NCI-H82 treated with DMSO at 0.1 percent for 48 hours (cell line): Measurements from ENCODE around the gene PRKAR1A.

Experiments used
- DNase-seq: peaks from one replicate; lab custom pipeline; 2025; ENCODE audit not compliant: unreplicated experiment; lab: John Stamatoyannopoulos, UW

Gene PRKAR1A

DNA sequence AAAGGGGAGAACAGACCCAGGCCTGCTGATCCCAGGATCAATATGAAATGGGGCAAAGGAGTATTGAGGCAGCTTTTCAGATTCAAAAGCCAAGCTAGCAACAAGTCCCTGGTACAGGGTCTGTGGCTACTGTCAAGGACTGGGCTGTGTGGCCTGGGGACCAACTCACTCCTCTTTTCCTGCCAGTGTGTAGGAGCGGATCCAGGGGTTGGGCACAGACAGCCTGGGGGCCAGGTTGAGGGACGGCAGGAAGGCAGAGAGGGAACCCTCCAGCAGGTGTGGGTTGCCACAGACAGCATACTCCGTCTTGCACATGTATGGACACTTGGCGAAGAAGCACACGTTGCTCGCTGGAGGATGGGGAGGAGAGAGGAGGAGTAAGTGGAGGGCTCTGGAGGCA is 29.6 kb downstream of the PRKAR1A start:
- no peak for DNase-seq

DNA sequence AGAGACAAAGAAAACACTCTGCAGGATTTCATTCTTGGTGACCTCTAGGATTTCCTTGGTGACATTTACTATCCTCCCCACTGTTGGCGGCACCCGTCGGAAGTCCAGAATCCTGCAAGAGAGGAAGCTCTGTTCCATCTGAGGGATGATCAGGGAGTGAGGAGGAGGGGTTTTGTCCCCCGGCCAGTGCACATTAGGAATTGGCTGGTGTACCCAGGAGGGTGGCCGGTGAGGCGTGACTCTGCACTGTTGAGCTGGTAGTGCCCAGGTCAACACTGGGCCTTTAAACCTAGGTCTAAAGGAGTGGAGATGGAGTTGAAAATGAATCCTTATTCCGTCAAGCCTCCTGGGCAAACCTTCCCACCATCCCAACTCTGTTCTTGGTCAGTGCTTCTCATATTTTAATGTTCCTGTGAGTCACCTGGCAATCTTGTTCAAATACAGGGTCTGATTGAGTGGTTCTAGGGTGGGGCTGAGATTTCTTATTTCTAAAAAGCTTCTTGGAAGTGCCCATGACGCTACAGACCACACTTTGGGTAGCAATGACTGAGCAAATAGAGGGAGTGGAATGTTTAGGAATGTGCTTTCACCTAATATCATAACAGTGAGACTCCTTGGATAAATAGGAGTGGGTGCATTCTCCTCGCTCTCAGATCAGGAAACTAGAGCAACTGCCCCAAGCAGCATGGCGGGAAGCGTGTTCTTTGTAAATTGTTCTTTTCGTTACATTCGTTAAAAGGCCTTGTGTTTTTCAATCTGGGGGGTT is 30.7 kb downstream of the PRKAR1A start:
- no peak for DNase-seq

DNA sequence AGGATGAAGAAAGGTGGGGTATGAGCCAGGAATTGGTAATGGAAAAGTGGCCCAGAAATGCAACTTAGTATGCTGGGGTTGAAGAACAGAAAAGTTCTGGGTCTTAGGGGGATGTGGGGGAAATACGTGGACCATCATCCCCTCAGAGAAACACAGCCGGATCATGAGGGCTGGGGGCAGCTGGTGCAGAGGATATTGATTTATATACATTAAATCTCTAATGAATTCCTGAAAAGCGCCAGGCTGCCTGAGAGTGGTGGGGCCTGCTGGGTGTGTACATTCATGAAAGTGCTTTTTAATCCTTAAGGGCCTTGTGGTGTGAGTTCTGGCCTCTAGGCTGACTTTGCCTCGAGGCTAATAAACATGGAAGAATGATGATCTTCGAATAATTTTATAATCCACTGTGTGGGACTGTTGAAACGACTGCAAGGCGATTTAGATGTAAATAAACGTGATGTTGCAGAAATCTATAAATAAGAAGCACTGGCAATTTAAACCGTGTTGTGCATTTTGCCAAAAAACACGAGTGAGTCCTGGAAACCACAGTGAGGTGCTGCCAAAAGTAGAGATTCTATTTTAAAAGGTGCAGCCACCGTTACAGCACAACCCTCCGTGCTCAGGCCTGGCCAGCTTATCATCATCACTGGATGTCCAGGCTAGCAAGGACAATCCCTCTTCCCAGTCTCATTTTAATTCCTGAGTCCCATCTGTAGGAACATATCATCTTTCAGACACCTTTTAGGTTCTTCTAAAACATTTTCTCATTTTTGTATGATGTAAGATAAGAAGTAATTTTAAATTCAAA is 32.1 kb downstream of the PRKAR1A start:
- no peak for DNase-seq

DNA sequence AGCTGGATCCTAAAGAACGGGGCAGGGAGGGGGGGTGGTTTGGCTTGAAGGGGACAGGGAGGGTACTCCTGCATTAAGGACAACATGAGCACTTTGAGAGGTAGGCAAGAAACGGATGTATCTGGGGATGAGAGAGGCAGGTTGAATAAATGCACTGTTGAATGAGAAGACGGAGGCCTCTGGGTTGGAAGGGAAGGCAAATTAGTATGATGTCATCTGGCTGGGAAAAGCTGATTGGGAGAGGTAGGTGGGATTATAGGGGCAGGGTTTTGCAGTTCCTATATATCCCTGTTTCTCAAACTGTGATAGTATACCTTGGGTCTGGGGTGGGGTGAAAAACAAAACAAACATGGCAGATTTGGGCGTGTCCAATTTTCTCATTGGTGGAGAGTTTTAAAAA is 44.3 kb downstream of the PRKAR1A start:
- no peak for DNase-seq

DNA sequence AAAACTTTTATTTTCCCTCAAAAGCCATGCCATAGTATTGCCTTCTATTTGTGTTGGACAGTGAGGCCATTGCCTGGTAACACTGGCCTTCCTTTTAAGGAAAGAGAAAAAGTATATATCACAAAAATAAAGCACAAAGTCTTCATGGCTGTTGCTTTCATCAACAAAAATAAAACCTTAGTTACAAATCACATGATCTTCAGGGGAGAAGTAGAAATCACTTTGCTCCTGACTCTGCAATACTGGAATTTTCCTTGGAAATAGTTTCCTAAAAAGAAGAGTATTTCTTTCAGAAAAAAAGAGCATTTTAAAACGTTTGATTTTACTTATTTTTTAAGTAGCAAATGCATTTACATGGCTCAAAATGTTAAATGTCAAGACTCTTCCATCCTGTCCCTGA is 47.1 kb downstream of the PRKAR1A start:
- DNase-seq = no peak

DNA sequence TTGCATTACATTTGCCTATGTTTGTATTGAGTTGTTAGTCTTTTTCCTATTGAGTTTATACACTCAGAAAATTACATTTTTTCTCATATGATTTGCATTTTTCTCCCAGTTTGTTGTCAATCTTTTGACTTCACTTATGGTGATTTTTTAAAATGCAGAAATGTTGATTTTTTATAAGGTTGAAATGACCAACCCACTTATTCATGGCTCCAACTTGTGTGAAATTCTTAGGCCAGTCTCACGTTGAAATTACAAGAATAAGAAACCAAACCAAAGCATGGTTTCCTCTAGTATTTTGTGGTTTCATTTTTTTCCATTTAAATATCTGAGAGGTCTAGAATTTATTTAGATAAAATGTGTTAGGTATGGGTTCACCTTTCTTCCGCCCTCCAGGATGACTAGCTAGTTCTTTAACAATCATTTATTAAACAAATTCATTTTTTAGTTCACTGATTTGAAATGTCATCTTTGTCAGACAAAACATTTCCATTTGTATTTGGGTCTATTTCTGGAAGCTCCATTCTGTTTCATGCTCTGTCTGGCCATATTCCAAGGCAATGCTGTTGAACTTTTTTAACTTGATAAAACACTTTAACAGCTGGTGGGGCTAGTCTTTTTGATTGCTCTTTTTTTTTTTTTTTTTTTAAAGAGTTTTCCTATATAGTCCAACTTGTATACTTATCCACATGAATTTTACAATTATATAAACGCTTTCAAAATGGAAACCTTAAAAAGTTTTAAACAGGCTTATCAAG is 48.9 kb downstream of the PRKAR1A start:
- no peak for DNase-seq

DNA sequence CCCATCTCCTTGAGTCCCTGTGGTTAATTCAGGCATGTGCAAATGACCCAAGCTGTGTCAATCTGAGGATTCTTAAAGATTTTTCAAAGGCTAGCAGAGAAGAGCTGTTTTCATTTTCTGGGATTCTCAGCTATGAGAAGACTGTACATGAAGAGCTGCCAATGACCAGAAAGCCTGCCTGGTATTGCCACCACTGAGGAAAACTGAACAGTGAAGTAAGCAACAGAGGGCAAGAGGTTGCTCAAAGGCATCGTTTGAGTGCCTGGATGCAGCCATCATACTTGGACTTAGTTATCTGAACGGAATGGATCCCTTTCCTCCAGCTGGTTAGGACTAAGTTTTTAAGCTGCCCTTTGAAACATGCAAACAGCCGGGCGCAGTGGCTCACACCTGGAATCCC is 50.5 kb downstream of the PRKAR1A start:
- no peak for DNase-seq

DNA sequence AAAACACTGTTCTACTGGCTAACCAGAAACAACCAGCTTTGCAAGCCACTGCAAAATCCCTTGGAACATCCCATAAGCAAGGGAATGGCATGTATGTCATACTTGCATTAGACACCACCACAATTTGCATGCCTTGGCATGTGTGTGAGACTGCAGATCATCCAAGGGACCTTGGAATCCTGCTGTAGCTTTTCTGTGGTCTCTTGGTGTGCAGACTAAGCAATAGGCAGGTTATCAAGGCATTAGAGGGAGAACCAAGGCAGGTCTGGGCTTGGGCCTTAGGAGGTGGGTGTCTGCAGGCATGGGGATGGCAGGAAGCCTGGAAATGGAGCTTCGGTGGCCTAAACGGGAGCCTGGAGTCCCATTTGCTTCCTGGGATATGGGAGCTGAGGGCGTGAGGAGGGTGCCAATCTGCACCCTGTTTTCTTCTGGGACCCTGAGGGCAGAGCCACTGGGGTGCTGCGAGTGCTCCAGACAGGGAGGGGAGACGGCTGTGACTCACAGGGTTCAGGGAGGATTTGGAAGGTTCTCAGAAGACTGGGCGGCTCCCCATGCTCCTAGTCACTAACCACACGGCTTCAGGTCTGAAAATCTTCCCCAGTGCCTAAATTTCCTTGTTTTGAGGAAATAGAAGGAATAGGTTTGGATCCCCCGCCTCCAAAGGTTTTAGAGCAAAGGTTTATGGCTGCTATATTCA is 52.3 kb downstream of the PRKAR1A start:
- DNase-seq = no peak

DNA sequence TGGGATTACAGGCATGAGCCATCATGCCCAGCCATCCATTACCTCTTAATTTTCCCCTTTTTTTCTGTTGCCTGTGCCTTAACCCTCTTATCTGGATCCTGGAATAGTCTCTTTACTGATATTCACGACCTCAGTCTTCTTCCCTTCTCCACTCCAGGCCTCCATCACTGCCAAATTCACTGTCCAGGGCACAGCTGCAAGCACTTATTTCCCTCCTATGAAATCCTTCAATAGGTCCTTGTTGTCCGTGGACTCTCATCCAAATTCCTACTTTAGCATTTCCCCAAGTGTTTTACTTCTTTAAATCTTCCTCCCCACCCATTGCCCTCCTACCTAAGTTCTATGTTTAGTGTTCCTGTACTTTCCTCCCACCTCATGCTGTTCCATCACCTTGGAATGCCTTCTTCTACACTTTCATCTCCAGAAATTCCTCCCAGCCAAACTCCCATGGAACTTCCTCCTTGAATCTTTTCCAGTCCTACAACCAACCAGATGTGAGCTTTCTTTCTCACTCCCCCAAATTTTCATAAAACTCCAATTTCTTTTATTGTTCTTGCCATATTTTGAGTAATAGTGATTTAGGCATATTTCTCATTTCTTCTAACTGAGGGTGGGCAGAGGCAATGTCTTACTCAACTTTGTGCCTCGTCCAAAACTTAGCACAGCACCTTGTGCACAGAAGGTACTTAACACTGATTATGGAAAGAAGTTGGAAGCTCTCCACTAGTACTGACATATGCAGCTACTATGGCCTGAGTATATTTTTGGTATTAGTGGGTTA is 53.6 kb downstream of the PRKAR1A start:
- no peak for DNase-seq

DNA sequence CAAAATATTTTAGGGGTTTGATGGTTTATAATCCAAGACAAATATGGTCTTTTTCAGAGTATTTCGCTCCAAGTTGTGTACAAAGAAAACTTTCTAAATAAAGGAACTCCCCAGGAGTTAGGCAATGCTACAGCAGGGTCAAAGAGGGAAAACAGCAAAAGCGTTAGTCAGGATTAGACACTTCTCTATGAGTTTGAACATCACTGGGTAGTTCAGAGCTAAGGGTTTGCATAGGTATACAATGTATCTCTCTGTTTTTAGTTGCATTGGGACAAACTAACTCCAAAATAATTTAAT is 54.2 kb downstream of the PRKAR1A start:
- DNase-seq = no peak

DNA sequence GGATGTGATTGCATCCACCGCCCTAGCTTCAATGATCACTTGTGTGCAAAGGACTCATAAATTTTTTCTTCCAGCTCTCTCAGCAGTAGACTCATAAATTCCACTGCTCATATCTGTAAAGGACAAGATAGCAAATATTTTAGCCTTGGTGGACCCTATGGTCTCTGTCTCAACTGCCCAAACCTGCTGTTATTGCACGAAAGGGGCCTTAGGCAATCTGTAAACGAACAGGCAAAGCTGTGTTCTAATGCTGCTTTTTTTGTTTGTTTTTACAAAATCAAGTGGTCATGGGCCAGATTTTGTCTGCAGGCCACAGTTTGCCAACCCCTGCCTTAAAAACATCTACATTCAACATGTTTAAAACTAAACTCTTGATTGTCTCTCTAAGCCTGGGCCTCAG is 54.8 kb downstream of the PRKAR1A start:
- no peak for DNase-seq

DNA sequence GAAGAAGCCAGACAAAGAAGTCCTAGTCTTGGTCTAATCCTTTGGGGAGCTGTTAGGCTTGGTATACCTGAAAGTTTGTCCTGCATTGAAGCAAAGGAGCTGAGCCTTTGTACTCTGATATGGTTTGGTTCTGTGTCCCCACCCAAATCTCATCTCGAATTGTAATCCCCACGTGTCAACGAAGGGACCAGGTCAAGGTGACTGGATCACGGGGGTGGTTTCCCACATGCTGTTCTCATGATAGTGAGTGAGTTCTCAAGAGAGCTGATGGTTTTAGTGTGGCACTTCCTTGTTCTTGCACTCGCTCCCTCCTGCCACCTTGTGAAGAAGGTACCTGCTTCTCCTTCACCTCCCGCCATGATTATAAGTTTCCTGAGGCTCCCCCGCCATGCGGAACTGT is 55.4 kb downstream of the PRKAR1A start:
- DNase-seq = no peak

DNA sequence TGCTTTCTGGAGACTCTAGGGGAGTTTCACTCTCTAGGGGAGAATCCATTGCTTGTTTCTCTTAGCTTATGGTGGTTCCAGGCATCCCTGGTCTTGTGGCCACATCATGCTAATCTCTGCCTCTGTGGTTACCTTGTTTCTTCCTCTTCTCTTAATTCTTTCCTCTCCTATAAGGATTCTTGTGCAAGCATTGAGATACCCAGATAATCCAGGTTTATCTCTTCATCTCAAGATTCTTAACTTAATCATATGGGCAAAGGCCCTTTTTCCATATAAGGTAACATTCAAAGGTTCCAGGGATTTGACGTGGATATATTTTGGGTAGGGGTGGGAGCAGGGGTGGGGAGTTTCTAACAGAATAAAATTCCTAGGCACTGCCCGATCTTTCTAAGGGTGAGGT is 56.4 kb downstream of the PRKAR1A start:
- no peak for DNase-seq

DNA sequence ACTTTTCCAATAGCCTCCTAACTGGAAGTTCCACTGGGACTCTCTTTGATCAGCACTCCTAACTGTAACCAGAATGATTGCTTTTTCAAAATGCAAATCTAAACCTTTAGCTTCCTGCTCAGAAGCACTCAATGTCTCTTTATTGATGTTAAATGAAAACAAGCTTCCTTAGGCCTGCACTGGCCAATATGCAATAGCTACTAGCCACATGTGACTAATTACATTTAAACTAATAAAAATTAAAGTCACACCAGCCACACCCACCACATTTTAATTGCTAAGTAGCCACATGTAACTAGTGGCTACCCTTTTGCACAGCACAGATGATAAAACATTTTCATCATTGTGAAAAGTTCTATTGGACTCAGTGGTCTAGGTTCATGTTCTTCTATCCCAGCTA is 57.1 kb downstream of the PRKAR1A start:
- DNase-seq = no peak

DNA sequence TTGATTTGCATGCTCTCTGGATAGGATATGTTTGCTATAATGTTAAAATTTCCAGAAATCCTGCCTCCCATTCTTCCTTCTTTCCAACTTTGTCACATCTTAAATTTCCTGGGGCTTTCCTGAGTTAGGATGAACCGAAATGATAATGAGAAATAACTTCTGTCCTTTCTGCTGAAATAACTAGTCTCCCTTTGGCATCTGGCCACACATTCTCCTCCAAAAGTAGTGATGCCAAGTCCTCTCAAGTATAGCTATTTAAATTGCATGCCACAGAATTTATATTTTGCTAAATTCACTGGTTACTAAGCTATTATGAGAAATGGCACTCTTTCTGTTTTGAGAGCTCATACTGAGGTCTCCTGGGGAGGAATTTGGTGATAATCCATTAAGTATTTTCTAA is 58.3 kb downstream of the PRKAR1A start:
- DNase-seq = no peak

DNA sequence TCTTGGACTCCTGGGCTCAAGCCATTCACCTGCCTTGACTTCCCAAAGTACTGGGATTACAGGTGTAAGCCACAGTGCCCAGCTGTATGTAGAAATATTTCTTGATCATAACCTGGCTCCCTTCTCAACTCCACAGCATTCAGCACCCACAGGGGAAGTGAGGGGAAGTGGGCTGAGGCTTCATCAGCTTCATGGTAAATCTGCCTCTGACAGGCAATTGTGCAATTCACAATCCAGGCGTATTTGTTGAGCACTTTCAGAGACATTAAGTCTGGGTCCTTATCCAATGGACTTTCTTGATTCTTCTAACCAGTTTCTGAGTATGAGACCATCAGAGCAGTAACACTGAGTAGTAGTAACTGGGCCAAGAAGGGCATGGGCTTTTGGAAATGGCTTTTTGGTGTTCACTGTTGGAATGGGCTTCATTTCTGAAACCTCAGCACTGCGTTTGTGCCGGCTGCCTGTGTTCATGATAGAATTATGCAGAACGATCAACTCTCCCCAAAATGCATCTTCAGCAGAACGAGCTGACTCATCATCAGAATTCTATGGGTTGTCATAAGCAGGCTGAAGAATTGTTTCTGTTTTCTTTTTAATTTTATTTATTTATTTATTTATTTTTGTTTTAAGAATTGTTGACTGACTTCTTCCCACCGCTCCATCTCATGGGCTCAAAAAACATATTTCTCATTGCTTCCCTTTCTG is 60.1 kb downstream of the PRKAR1A start:
- DNase-seq = no peak

DNA sequence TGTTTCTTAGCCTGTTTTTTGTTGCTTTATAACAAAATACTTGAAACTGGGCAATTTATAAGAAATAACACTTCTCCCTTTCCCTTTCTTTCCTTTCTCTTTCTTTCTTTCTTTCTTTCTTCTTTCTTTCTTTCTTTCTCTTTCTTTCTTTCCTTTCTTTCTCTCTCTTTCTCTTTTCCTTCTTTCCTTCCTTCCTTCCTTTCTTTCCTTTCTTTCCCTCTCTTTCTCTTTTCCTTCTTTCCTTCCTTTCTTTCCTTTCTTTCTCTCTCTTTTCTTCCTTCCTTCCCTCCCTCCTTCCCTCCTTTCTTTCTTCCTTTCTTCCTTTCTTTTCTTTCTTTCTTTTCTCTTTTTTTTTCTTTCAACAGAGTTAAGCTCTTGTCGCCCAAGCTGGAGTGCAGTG is 61.1 kb downstream of the PRKAR1A start:
- DNase-seq = no peak

DNA sequence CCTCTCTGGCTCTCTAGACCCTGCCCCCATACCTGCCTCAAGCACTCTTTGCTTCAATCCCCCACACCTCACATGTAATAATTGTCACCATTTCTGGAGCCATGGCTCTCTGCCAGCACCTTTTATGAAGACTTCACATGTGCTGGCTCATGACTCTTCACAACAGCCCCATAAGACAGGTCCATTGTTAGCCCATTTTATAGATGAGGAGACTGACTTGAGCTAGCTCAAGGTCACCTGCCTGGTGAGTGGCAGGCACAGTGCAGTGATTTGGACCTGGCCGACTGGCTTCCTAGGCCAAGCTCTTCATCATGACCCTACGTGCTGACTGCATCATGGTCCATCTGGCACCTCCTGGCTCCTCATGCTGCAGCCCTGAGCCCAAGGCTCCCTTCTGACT is 63.9 kb downstream of the PRKAR1A start:
- DNase-seq = no peak

DNA sequence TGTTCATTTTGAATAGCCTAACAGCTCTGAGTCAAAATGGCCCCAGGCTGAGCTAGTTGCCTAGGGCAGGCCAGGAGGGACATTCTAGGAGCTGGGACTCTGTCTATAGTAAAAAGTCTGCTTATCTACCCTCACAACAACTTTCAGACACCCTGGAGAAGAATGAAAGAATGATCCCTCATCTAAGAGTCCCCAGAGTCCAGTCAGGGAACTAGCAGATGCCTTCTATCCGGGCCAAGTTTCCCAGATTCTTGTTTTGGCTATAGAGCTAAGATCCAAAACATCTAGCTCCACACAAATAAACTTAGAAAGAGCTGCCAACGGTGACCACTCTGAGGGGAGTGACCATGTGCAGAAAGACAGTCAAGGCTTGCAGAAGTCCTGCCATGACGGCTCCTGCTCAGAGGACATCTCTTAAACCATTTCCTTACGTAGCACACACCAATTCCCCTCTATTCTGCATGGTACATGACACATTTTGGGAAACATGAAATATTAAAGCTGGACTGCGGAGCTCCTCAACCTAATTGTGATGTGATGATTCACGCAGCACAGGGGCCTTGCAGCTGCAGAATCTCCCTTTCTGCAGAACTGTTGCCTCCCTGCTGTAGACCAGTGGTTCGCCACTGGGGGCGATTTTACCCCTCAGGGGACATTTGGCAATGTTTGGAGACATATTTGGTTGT is 64.7 kb downstream of the PRKAR1A start:
- DNase-seq = no peak

DNA sequence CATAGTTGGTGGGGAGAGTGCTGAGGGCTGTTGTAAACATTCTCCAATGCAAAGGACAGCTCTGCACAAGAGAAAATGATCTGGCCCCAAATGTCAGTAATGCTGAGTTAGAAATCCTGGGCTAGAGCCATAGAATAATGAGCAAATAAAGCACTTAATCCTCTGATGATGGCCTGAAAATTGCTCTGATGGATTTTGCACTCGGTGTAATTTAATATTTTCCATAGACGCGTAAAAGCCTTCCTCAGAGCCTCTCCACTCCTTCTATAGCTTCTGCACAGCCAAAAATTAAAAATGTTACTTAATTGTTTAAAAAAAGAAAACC is 65.2 kb downstream of the PRKAR1A start:
- DNase-seq = no peak
